GM20000 (cell line): ENCODE measurements around the gene LCNL1.
A peak's percentile ranks its signal among the peaks of the same experiment; 100 is the strongest.
"Not testable (repeated sequence)": the region's sequence is repeated elsewhere in the genome, so short reads cannot be mapped to it uniquely, and the experiment has no call there.

Experiments used
- DNase-seq: peaks from one replicate; pipeline ENCODE4 v3.0.0; 2012; ENCODE audit warnings: low spot score
- CTCF ChIP-seq: IDR thresholded peaks from 2 replicates; pipeline ENCODE4 v1.5.1; 2012; ENCODE audit warnings: mild to moderate bottlenecking, control low read depth; ENCODE audit errors: extremely low read depth, missing control alignments

Gene LCNL1

GRCh38 chr9:136997371-136997770 lies 14.6 kb downstream of the LCNL1 start:
- TF ChIP-seq CTCF, result no peak
- no peak for DNase-seq

DNA sequence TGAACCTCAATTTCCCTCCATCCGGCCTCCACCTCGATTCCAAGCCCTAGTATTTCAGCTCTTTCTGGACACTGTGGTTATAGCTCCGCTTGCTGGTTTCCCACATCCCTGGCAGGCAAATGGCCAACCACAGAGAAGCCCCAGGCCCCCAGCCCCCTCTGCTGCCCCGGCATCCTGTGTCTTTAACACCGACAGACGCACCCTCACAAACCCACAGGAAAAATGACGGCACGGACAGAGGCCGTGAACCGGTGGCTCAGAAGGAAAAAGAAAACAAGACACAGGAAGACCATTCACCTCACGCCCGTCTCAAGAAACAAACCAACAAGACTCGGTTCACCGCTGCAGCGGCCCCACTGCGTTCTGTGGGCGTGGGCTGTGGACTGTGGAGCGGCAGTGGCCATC lies 15.0 kb downstream of the LCNL1 start:
- no peak for TF ChIP-seq CTCF
- no peak for DNase-seq

- TF ChIP-seq CTCF, result no peak
- DNase-seq, result peak; percentile 91
Observed at GRCh38 chr9:137000177-137000930, 17.6 kb downstream of the LCNL1 start.

DNA sequence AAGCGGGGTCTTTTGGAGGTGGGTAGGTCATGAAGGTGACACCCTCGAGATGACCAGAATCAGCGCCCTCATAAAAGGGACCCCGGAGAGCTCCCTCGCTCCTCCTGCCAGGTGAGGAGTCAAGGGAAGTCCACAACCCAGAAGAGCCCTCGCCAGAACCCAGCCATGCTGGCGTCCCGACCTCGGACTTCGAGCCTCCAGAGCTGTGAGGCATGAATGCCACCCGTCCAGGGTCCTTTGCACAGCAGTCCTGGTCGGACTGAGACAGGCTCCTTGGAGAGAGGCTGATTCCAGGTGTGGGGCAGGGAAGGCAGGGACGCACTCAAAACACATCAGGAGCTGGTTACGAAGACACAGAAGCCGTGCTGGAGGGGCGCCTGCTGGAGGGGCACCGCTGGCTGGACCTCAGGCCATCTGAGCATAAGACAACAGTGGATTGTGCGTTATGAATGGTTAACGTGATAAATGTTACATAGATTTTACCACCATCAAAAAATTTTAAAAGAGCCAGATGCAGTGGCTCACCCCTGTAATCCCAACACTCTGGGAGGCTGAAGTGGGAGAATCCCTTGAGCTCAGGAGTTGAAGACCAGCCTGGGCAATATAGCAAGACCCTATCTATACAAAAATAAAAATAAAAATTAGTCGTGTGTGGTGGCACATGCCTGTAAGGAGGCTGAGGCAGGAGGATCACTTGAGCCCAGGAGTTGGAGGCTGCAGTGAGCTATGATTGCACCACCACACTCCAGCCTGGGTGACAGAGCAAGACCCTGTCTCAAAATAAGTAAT lies 19.3 kb downstream of the LCNL1 start:
- no peak for DNase-seq
- no peak for TF ChIP-seq CTCF

- TF ChIP-seq CTCF, result no peak
- no peak for DNase-seq
Observed at GRCh38 chr9:137002646-137003041, 19.9 kb downstream of the LCNL1 start.

DNA sequence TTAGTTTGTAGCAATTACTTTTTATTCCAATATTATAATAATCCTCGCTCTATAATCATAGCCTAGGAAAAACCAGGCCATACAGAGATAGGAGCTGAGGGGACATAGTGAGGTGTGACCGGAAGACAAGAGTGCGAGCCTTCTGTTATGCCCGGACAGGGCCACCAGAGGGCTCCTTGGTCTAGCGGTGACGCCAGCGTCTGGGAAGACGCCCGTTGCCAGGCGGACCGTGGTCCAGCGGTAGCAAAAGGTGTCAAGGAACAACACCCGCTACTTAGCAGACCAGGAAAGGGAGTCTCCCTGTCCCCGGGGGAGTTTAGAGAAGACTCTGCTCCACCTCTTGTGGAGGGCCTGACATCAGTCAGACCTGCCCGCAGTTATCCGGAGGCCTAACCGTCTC lies 21.5 kb downstream of the LCNL1 start:
- not testable (repeated sequence) for DNase-seq
- TF ChIP-seq CTCF, result peak; percentile 20
